Activated B cell treated with CpG ODN at 0.5 μM for 24 hours (primary cell): ENCODE data around the gene HS1BP3. TPM values are rescaled to one million over a fixed set of nuclear protein-coding genes. Genes with fewer than 3 reads are reported as not detected.

Source experiments
- ATAC-seq: fragments of 200-7000 bp; cut with Tn5 transposase; one replicate; pipeline ENCODE4 v1.10.0; 2021; ENCODE audit warnings: low read depth, mild to moderate bottlenecking, moderate library complexity
- CTCF ChIA-PET: fragments of 350-600 bp; sonication (Branson Sonifier 250); formaldehyde crosslinking; loops from one replicate; lab custom pipeline; 2021; ENCODE audit warnings: antibody characterized with exemption; lab: Charles Lee
- POLR2A ChIA-PET: fragments of 350-600 bp; sonication (Branson Sonifier 250); formaldehyde crosslinking; loops from one replicate; lab custom pipeline; 2021; ENCODE audit warnings: antibody characterized with exemption; lab: Charles Lee
- DNase-seq: peaks from one replicate; pipeline ENCODE4 v3.0.0; 2022
- H3K27ac Mint-ChIP-seq: one replicate; pipeline ENCODE4 v1.8.0; 2020; ENCODE audit warnings: mixed read lengths
- H3K27me3 Mint-ChIP-seq: one replicate; pipeline ENCODE4 v1.8.0; 2021; ENCODE audit warnings: mixed read lengths
- H3K36me3 Mint-ChIP-seq: one replicate; pipeline ENCODE4 v1.8.0; 2021; ENCODE audit warnings: low read depth, mixed read lengths
- H3K4me1 Mint-ChIP-seq: one replicate; pipeline ENCODE4 v1.8.0; 2021; ENCODE audit warnings: mixed read lengths
- H3K4me3 Mint-ChIP-seq: one replicate; pipeline ENCODE4 v1.8.0; 2020; ENCODE audit warnings: mild to moderate bottlenecking, mixed read lengths
- H3K9me3 Mint-ChIP-seq: one replicate; pipeline ENCODE4 v1.8.0; 2020; ENCODE audit warnings: mixed read lengths
- CTCF ChIP-seq: fragments of 200-600 bp; IDR thresholded peaks from one replicate; pipeline ENCODE4 v1.8.0; 2022; ENCODE audit warnings: antibody characterized with exemption, mild to moderate bottlenecking
- intact Hi-C: fragments of 100-400 bp; cut with micrococcal nuclease; formaldehyde crosslinking; loops from one replicate; pipeline ENCODE4 v1.15.1; 2024
- total RNA-seq: library from RNA; stranded (reverse); gene quantifications from 2 replicates; pipeline ENCODE4 v1.2.3, GENCODE V29; 2022

Gene HS1BP3
- total RNA-seq, 1 donor from 2014 or later: 13.1 TPM

GRCh38 chr2:20599001-20599600 lies 51.8 kb downstream of the HS1BP3 start:
- DNase-seq (no peak), ATAC-seq (no peak)
- H3K4me3 Mint-ChIP-seq: no peak overlapping the region
- no peaks in the 10 kb centered on the region for H3K36me3 Mint-ChIP-seq
- peaks cover 4% of the 10 kb centered on the region for H3K27me3 Mint-ChIP-seq
- ChIA-PET CTCF (interaction anchor here (0.8 to 1.1 kb wide), 2 partner anchors 152 to 364 kb away, joined by 3 read pairs; partner anchors contain the start of gene RHOB), POLR2A (interaction anchor here (0.7 kb wide), 1 partner anchor 735 kb away, joined by 9 read pairs; no protein-coding TSS in a partner anchor)
- H3K27ac Mint-ChIP-seq: no peak overlapping the region
- H3K4me1 Mint-ChIP-seq: peaks cover 30% of the 10 kb centered on the region
- intact Hi-C loops: loop anchor here (5.0 kb wide), 2 partner anchors 247 to 1252 kb away; partner anchors contain the start of gene PUM2
- no peaks in the 10 kb centered on the region for H3K9me3 Mint-ChIP-seq
- no peak for TF ChIP-seq CTCF

- Mint-ChIP-seq H3K9me3 (no peaks in the 10 kb centered on the region), H3K36me3 (no peaks in the 10 kb centered on the region), H3K27me3 (peaks cover 9% of the 10 kb centered on the region), H3K4me3 (no peak overlapping the region), H3K27ac (no peak overlapping the region), H3K4me1 (peaks cover 32% of the 10 kb centered on the region)
- intact Hi-C loops: loop anchor here (2.0 to 5.0 kb wide), 4 partner anchors 37 to 1251 kb away; partner anchors contain the start of genes HS1BP3 and PUM2
- POLR2A ChIA-PET: no interaction called here
- CTCF ChIA-PET: no interaction called here
- TF ChIP-seq CTCF: no peak
- no peak for ATAC-seq
- DNase-seq: no peak
These were observed 53.1 kb downstream of the HS1BP3 start for GRCh38 chr2:20597860-20598183.

GRCh38 chr2:20596973-20597859 lies 53.7 kb downstream of the HS1BP3 start:
- no peak overlapping the region for H3K4me3 Mint-ChIP-seq
- DNase-seq: no peak
- H3K27ac Mint-ChIP-seq: no peak overlapping the region
- CTCF ChIA-PET: interaction anchor here (1.5 kb wide), 1 partner anchor 54 kb away, joined by 4 read pairs; the partner anchor contains the start of gene HS1BP3
- H3K27me3 Mint-ChIP-seq: peaks cover 14% of the 10 kb centered on the region
- ATAC-seq: no peak
- POLR2A ChIA-PET: interaction anchor here (1.7 kb wide), 1 partner anchor 150 kb away, joined by 14 read pairs; the partner anchor contains the start of gene RHOB
- no peaks in the 10 kb centered on the region for H3K36me3 Mint-ChIP-seq
- intact Hi-C loops: loop anchor here (1.0 to 5.0 kb wide), 6 partner anchors 21 to 1250 kb away; partner anchors contain the start of genes HS1BP3, PUM2 and RHOB
- H3K4me1 Mint-ChIP-seq: peaks cover 37% of the 10 kb centered on the region
- no peak for TF ChIP-seq CTCF
- H3K9me3 Mint-ChIP-seq: no peaks in the 10 kb centered on the region

GRCh38 chr2:20596193-20596972 lies 54.5 kb downstream of the HS1BP3 start:
- POLR2A ChIA-PET: interaction anchor here (0.6 to 1.7 kb wide), 3 partner anchors 79 to 150 kb away, joined by 4 to 14 read pairs (median 7); partner anchors contain the start of gene RHOB
- Mint-ChIP-seq H3K27ac (peak overlapping the region; percentile 82), H3K4me3 (peak overlapping the region; percentile 72), H3K36me3 (no peaks in the 10 kb centered on the region), H3K9me3 (no peaks in the 10 kb centered on the region), H3K4me1 (peaks cover 38% of the 10 kb centered on the region), H3K27me3 (peaks cover 20% of the 10 kb centered on the region)
- CTCF ChIA-PET: interaction anchor here (1.4 to 1.8 kb wide), 4 partner anchors 46 to 152 kb away, joined by 4 to 6 read pairs (median 4); partner anchors contain the start of genes HS1BP3 and RHOB
- intact Hi-C loops: loop anchor here (1.0 to 5.0 kb wide), 6 partner anchors 20 to 1249 kb away; partner anchors contain the start of genes HS1BP3, PUM2 and RHOB
- ATAC-seq: no peak
- TF ChIP-seq CTCF: no peak
- DNase-seq: peak; percentile 16
